ENCODE results near the gene ISG20. TPM values are rescaled to one million over a fixed set of nuclear protein-coding genes. Genes with fewer than 3 reads are reported as not detected.

The ISG20 gene
- total RNA-seq, 2 experiments from 2014 or later, result 310 to 345 TPM

- no peaks in the 10 kb centered on the region for H3K9me2 ChIP-seq (ENCODE audit: insufficient read depth, low read length)
- TF ChIP-seq EZH2phosphoT487 (IDR thresholded peaks at IDR 0.05; ENCODE audit: borderline replicate concordance, low read depth, low read length) (no peak), CTCF (conservative IDR thresholded peaks at IDR 0.05; ENCODE audit: low read length) (no peak)
- no peaks in the 10 kb centered on the region for H4K20me1 ChIP-seq (ENCODE audit: insufficient read depth, low read length)
- no peak for DNase-seq (ENCODE audit: low spot score)
- H3K27ac ChIP-seq (ENCODE audit: low read depth, low read length, poor library complexity, severe bottlenecking), result no peak overlapping the region
- H3K4me3 ChIP-seq (ENCODE audit: low read depth, low read length, poor library complexity, severe bottlenecking), result no peak overlapping the region
- H3K4me2 ChIP-seq (ENCODE audit: low read length), result no peak overlapping the region
- H3K9me3 ChIP-seq (ENCODE audit: low read length), result no peaks in the 10 kb centered on the region
- H2AFZ ChIP-seq (ENCODE audit: low read length), result no peak overlapping the region
- ChIA-PET POLR2A (interaction anchor here (0.5 kb wide), 1 partner anchor 23 kb away, joined by 6 read pairs; no protein-coding TSS in a partner anchor), CTCF (ENCODE audit: unreplicated experiment) (no interaction called here)
- no TSS peak for BruUV-seq (replicated peaks)
- no peaks in the 10 kb centered on the region for H3K79me2 ChIP-seq (ENCODE audit: insufficient read depth, low read depth, low read length)
- intact Hi-C loops (cut with micrococcal nuclease; ENCODE audit: unreplicated experiment), result no loop called here
- H3K36me3 ChIP-seq (ENCODE audit: insufficient read depth, low read length), result no peaks in the 10 kb centered on the region
- H3K4me1 ChIP-seq (ENCODE audit: insufficient read depth, low read length, poor library complexity, severe bottlenecking), result no peaks in the 10 kb centered on the region
Measured at GRCh38 chr15:88696254-88696653, 57.4 kb downstream of the ISG20 start.

- ChIA-PET CTCF (ENCODE audit: unreplicated experiment) (no interaction called here), POLR2A (no interaction called here)
- H3K9me3 ChIP-seq (ENCODE audit: low read length), result no peaks in the 10 kb centered on the region
- H3K4me1 ChIP-seq (ENCODE audit: insufficient read depth, low read length, poor library complexity, severe bottlenecking), result no peaks in the 10 kb centered on the region
- BruUV-seq (replicated peaks), result no TSS peak
- TF ChIP-seq EZH2phosphoT487 (IDR thresholded peaks at IDR 0.05; ENCODE audit: borderline replicate concordance, low read depth, low read length) (no peak), CTCF (conservative IDR thresholded peaks at IDR 0.05; ENCODE audit: low read length) (no peak)
- intact Hi-C loops (cut with micrococcal nuclease; ENCODE audit: unreplicated experiment), result no loop called here
- H3K9me2 ChIP-seq (ENCODE audit: insufficient read depth, low read length), result no peaks in the 10 kb centered on the region
- no peak overlapping the region for H3K27ac ChIP-seq (ENCODE audit: low read depth, low read length, poor library complexity, severe bottlenecking)
- H2AFZ ChIP-seq (ENCODE audit: low read length), result no peak overlapping the region
- H3K79me2 ChIP-seq (ENCODE audit: insufficient read depth, low read depth, low read length), result no peaks in the 10 kb centered on the region
- H3K4me2 ChIP-seq (ENCODE audit: low read length), result no peak overlapping the region
- H3K4me3 ChIP-seq (ENCODE audit: low read depth, low read length, poor library complexity, severe bottlenecking), result no peak overlapping the region
- no peaks in the 10 kb centered on the region for H3K36me3 ChIP-seq (ENCODE audit: insufficient read depth, low read length)
- H4K20me1 ChIP-seq (ENCODE audit: insufficient read depth, low read length), result no peaks in the 10 kb centered on the region; the same call in 1 of the 2 replicates
- DNase-seq (ENCODE audit: low spot score), result no peak
Measured at GRCh38 chr15:88697276-88697675, 58.5 kb downstream of the ISG20 start.

- TF ChIP-seq CTCF (conservative IDR thresholded peaks at IDR 0.05; ENCODE audit: low read length) (no peak), EZH2phosphoT487 (IDR thresholded peaks at IDR 0.05; ENCODE audit: borderline replicate concordance, low read depth, low read length) (no peak)
- H3K79me2 ChIP-seq (ENCODE audit: insufficient read depth, low read depth, low read length), result no peaks in the 10 kb centered on the region
- no peak overlapping the region for H2AFZ ChIP-seq (ENCODE audit: low read length)
- no peak for DNase-seq (ENCODE audit: low spot score)
- POLR2A ChIA-PET, result no interaction called here
- no peak overlapping the region for H3K27ac ChIP-seq (ENCODE audit: low read depth, low read length, poor library complexity, severe bottlenecking)
- no peaks in the 10 kb centered on the region for H3K9me2 ChIP-seq (ENCODE audit: insufficient read depth, low read length)
- H3K36me3 ChIP-seq (ENCODE audit: insufficient read depth, low read length), result no peaks in the 10 kb centered on the region
- H3K4me3 ChIP-seq (ENCODE audit: low read depth, low read length, poor library complexity, severe bottlenecking), result no peak overlapping the region
- CTCF ChIA-PET (ENCODE audit: unreplicated experiment), result interaction anchor here (0.6 kb wide), 1 partner anchor 113 kb away, joined by 4 read pairs; no protein-coding TSS in a partner anchor
- no TSS peak for BruUV-seq (replicated peaks)
- H4K20me1 ChIP-seq (ENCODE audit: insufficient read depth, low read length), result no peaks in the 10 kb centered on the region; the same call in 1 of the 2 replicates
- no peak overlapping the region for H3K4me2 ChIP-seq (ENCODE audit: low read length)
- no peaks in the 10 kb centered on the region for H3K9me3 ChIP-seq (ENCODE audit: low read length)
- intact Hi-C loops (cut with micrococcal nuclease; ENCODE audit: unreplicated experiment), result no loop called here
- no peaks in the 10 kb centered on the region for H3K4me1 ChIP-seq (ENCODE audit: insufficient read depth, low read length, poor library complexity, severe bottlenecking)
Measured at GRCh38 chr15:88699861-88700260, 61.0 kb downstream of the ISG20 start.
